Measurements from ENCODE around the gene TMEM120B.
"Not testable (repeated sequence)": the region's sequence is repeated elsewhere in the genome, so short reads cannot be mapped to it uniquely, and the experiment has no call there.

Gene TMEM120B

DNA sequence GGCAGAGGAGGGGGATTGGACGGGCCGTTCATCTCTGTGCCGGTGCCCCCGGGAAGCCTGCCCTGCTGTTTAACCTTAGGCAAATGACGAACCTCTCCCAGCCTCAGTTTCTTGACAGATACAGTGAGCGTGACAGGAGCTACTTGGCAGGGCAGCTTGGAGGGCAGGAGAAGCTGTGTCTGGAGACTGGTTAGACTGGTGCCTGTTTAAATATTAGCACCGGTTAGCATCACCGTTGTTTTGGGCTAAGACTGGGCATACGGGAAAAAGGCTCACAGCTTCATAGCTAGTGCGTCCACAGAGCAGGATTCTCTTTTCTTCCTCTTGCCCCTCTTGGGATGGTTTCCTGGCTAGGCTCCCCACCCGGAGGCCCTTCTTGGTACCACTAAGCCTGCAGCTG lies 42.3 kb downstream of the TMEM120B start:
- TF ChIP-seq CTCF (IDR thresholded peaks at IDR 0.05; ENCODE audit: insufficient read depth, low read length, missing control alignments), result no peak
- CTCF ChIA-PET, result no interaction called here
- POLR2A ChIA-PET, result no interaction called here
- H3K4me3 ChIP-seq (ENCODE audit: low read depth, low read length), result no peak overlapping the region
- no peak for DNase-seq (ENCODE audit: low read depth, low spot score)

DNA sequence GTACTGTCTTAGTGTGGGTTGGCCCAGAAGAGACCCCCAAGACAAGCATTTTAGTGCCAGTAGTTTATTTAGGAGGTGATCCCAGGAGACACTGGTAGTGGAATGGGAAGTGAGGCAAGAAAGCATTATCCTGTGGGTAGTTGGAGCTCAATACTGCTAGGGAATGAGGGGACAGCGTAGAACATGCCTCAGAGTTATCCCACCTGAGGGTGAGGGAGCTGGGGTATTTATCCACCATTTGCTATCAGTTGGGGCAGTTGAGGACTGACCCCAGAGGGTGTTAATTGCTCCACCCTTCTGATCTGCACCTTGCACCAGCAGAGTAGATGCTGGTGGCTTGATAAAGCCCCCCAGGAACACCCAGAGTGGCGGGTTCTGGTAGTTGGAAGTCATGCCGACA lies 43.0 kb downstream of the TMEM120B start:
- DNase-seq (ENCODE audit: low read depth, low spot score), result no peak
- H3K4me3 ChIP-seq (ENCODE audit: low read depth, low read length), result no peak overlapping the region
- no peak for TF ChIP-seq CTCF (IDR thresholded peaks at IDR 0.05; ENCODE audit: insufficient read depth, low read length, missing control alignments)
- CTCF ChIA-PET, result interaction anchor here (1.4 kb wide), 1 partner anchor 18 kb away, joined by 4 read pairs; no protein-coding TSS in a partner anchor
- POLR2A ChIA-PET, result no interaction called here

GRCh38 chr12:121758536-121758935 lies 46.0 kb downstream of the TMEM120B start:
- POLR2A ChIA-PET; DNase-seq (ENCODE audit: low read depth, low spot score); H3K4me3 ChIP-seq (ENCODE audit: low read depth, low read length); CTCF ChIA-PET: not testable (repeated sequence)

- no peak for TF ChIP-seq CTCF (IDR thresholded peaks at IDR 0.05; ENCODE audit: insufficient read depth, low read length, missing control alignments)
- ChIA-PET POLR2A (no interaction called here), CTCF (interaction anchor here (3.7 kb wide), 1 partner anchor 11 kb away, joined by 21 read pairs; no protein-coding TSS in a partner anchor)
- no peak for DNase-seq (ENCODE audit: low read depth, low spot score)
- H3K4me3 ChIP-seq (ENCODE audit: low read depth, low read length), result no peak overlapping the region
Observed at GRCh38 chr12:121762269-121762668, 49.7 kb downstream of the TMEM120B start.

DNA sequence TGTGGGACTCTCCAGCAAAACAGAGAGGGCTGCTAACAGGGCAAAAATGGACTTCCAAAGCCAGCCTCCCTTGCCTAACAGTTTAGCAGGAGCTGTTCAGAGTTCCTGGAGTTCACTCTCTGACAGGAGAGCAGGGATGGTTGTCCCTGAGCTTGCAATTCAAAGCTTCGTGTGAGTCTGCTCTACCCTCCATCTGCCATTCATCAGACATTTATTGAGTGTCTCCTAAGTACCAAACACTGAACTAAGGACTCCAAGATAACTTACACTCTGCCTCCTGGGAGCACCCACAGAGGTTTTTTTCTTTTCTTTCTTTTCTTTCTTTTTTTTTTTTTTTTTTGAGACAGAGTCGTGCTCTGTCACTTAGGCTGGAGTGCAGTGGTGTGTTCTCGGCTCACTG lies 52.3 kb downstream of the TMEM120B start:
- no peak overlapping the region for H3K4me3 ChIP-seq (ENCODE audit: low read depth, low read length)
- TF ChIP-seq CTCF (IDR thresholded peaks at IDR 0.05; ENCODE audit: insufficient read depth, low read length, missing control alignments), result no peak
- CTCF ChIA-PET, result interaction anchor here (2.1 to 5.0 kb wide), 5 partner anchors 8 to 212 kb away, joined by 6 to 34 read pairs (median 21); partner anchors contain the start of gene RHOF
- no peak for DNase-seq (ENCODE audit: low read depth, low spot score)
- POLR2A ChIA-PET, result interaction anchor here (0.6 kb wide), 1 partner anchor 69 kb away, joined by 3 read pairs; no protein-coding TSS in a partner anchor

GRCh38 chr12:121765573-121765972 lies 53.0 kb downstream of the TMEM120B start:
- no peak for DNase-seq (ENCODE audit: low read depth, low spot score)
- no peak overlapping the region for H3K4me3 ChIP-seq (ENCODE audit: low read depth, low read length)
- ChIA-PET CTCF (interaction anchor here (0.6 to 5.0 kb wide), 6 partner anchors 9 to 213 kb away, joined by 3 to 34 read pairs (median 10); partner anchors contain the start of gene RHOF), POLR2A (interaction anchor here (0.5 kb wide), 1 partner anchor 433 kb away, joined by 3 read pairs; no protein-coding TSS in a partner anchor)
- no peak for TF ChIP-seq CTCF (IDR thresholded peaks at IDR 0.05; ENCODE audit: insufficient read depth, low read length, missing control alignments)

Data from AG04449 (cell line).